ENCODE results near the gene ANKRD23.
"Not testable (repeated sequence)": the region's sequence is repeated elsewhere in the genome, so short reads cannot be mapped to it uniquely, and the experiment has no call there.

Gene ANKRD23

GRCh38 chr2:96866986-96867755 lies 23.4 kb upstream of the ANKRD23 start:
- DNase-seq (ENCODE audit: low read depth in 2 of 2), result no peak

GRCh38 chr2:96866586-96866985 lies 22.8 kb upstream of the ANKRD23 start:
- peak overlapping the region; percentile 85 to 87 for H3K4me3 ChIP-seq (replicated peaks in 1 of 2; ENCODE audit: low read depth in 2 of 2, low read length in 2 of 2)
- TF ChIP-seq, protein P1, sequence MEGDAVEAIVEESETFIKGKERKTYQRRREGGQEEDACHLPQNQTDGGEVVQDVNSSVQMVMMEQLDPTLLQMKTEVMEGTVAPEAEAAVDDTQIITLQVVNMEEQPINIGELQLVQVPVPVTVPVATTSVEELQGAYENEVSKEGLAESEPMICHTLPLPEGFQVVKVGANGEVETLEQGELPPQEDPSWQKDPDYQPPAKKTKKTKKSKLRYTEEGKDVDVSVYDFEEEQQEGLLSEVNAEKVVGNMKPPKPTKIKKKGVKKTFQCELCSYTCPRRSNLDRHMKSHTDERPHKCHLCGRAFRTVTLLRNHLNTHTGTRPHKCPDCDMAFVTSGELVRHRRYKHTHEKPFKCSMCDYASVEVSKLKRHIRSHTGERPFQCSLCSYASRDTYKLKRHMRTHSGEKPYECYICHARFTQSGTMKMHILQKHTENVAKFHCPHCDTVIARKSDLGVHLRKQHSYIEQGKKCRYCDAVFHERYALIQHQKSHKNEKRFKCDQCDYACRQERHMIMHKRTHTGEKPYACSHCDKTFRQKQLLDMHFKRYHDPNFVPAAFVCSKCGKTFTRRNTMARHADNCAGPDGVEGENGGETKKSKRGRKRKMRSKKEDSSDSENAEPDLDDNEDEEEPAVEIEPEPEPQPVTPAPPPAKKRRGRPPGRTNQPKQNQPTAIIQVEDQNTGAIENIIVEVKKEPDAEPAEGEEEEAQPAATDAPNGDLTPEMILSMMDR (IDR thresholded peaks at IDR 0.05; ENCODE audit: low read depth, low read length), result no peak
- DNase-seq (ENCODE audit: low read depth in 2 of 2), result no peak

More at GRCh38 chr2:96866986-96867755, 23.4 kb upstream of the ANKRD23 start:
- H3K4me3 ChIP-seq (replicated peaks in 1 of 2; ENCODE audit: low read depth in 2 of 2, low read length in 2 of 2), result peak overlapping the region; percentile 85 to 87
- TF ChIP-seq, protein P1 (IDR thresholded peaks at IDR 0.05; ENCODE audit: low read depth, low read length), result no peak

DNA sequence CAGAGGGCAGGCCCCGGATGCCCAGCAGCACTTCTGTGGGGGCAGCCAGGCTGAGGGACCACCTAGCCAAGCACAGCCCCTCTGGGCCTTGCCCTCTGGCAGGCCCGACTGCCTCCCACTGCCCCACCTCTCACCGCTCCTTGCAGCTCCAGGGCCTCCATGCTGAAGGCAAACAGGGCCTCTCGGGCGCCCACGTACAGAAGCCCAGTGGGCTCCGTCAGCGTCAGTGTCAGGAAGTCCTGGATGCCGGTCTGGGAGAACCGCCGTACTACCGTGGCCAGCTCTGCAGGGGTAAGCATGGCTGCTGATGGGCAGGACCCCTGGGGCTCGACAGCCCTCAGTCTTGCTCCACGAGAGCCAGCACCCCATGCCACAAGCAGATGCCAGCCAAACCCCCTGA lies 22.3 kb upstream of the ANKRD23 start:
- no peak overlapping the region for H3K4me3 ChIP-seq (replicated peaks in 1 of 2; ENCODE audit: low read depth in 2 of 2, low read length in 2 of 2)
- no peak for DNase-seq (ENCODE audit: low read depth in 2 of 2)
- TF ChIP-seq, protein P1 (IDR thresholded peaks at IDR 0.05; ENCODE audit: low read depth, low read length), result no peak

- TF ChIP-seq, protein P1 (IDR thresholded peaks at IDR 0.05; ENCODE audit: low read depth, low read length), result no peak
- DNase-seq (ENCODE audit: low read depth in 2 of 2), result no peak
- H3K4me3 ChIP-seq (replicated peaks in 1 of 2; ENCODE audit: low read depth in 2 of 2, low read length in 2 of 2), result no peak overlapping the region
These were observed 21.8 kb upstream of the ANKRD23 start for GRCh38 chr2:96865654-96866053.

- no peak for DNase-seq (ENCODE audit: low read depth in 2 of 2)
- no peak overlapping the region for H3K4me3 ChIP-seq (replicated peaks in 1 of 2; ENCODE audit: low read depth in 2 of 2, low read length in 2 of 2)
- TF ChIP-seq, protein P1 (IDR thresholded peaks at IDR 0.05; ENCODE audit: low read depth, low read length), result no peak
These were observed 20.7 kb upstream of the ANKRD23 start for GRCh38 chr2:96864343-96865091.

DNA sequence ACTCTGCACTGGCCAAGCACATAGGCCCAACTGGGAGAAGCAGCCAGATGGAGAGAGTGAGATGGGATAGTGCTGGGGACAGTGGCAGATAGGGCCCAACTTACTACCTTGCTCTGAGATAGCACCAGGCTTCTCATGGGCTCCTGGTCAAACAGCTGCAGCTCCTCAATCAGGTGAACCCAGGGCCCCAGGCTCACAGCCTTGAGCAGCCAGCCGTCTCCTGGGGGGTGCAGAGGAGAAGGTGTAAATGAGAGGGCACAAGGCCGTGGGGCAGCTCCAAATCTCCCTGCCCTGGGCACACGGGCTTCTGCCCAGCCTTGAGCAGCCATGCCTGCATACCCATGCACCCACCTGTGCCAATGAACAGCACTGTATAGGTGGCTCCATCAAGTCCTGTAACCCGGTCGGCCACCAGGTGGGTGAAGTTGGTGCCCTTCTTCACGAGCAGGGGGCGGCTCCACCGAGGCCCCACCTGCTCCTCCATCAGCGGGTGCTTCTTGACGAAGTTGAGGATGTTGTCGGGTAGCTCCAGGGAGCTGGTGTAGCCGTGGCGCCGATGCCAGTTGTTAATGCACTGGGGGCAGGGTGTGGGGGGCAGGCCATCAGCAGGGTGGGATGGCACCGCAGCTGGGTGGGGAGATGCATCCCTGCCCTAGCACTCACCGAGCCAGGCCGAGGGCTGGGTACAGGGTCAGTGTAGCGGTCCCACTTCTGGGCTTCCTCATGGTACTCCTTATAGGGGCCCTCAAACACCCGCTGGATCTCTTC lies 19.9 kb upstream of the ANKRD23 start:
- no peak for DNase-seq (ENCODE audit: low read depth in 2 of 2)
- no peak overlapping the region for H3K4me3 ChIP-seq (replicated peaks in 1 of 2; ENCODE audit: low read depth in 2 of 2, low read length in 2 of 2)
- TF ChIP-seq, protein P1 (IDR thresholded peaks at IDR 0.05; ENCODE audit: low read depth, low read length), result no peak

DNA sequence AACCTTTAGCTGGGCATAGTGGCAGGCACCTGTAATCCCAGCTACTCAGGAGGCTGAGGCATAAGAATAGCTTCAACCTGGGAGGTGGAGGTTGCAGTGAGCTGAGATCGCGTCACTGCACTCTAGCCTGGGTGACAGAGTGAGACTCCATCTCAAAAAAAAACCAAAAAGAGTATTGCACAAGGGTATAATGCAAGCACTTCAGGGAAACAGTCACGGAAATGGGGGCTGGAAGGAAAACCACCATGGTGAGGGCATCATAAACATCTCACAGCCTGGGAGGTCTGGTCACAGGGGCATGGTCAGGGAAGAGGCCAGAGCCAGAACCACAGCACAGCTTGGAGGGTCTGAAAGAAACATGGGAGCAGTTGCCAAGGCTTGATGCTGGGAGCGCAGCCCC lies 19.2 kb upstream of the ANKRD23 start:
- H3K4me3 ChIP-seq (replicated peaks in 1 of 2; ENCODE audit: low read depth in 2 of 2, low read length in 2 of 2); DNase-seq (ENCODE audit: low read depth in 2 of 2): not testable (repeated sequence)
